ENCODE data around the gene ZBTB8OS. TPM values are rescaled to one million over a fixed set of nuclear protein-coding genes. Genes with fewer than 3 reads are reported as not detected.

ZBTB8OS gene
- total RNA-seq, 1 experiment from 2014 or later = 60.5 TPM

GRCh38 chr1:32650752-32651460, 556 bp upstream of the ZBTB8OS start, which contains the start of gene RBBP4 (continued):
- TF ChIP-seq ATF3 (CRISPR knock-in tag; conservative IDR thresholded peaks at IDR 0.05) = no peak
- TF ChIP-seq ZNF671 (CRISPR knock-in tag; IDR thresholded peaks at IDR 0.05) = no peak
- TF ChIP-seq SOX15 (CRISPR knock-in tag; IDR thresholded peaks at IDR 0.05) = no peak
- no peak for TF ChIP-seq EMX1 (CRISPR knock-in tag; IDR thresholded peaks at IDR 0.05)
- no peak for TF ChIP-seq ZNF219 (CRISPR knock-in tag; IDR thresholded peaks at IDR 0.05; ENCODE audit: borderline replicate concordance)
- TF ChIP-seq MLX (CRISPR knock-in tag; IDR thresholded peaks at IDR 0.05) = no peak; the same call in 1 of the 2 replicates
- no peak for TF ChIP-seq RELA (CRISPR knock-in tag; IDR thresholded peaks at IDR 0.05; ENCODE audit: borderline replicate concordance)
- TF ChIP-seq OVOL2 (CRISPR knock-in tag; IDR thresholded peaks at IDR 0.05; ENCODE audit: borderline replicate concordance) = no peak
- TF ChIP-seq NFATC4 (CRISPR knock-in tag; IDR thresholded peaks at IDR 0.05) = no peak
- TF ChIP-seq ZNF425 (CRISPR knock-in tag; conservative IDR thresholded peaks at IDR 0.05) = no peak
- TF ChIP-seq TEAD4 (CRISPR knock-in tag; IDR thresholded peaks at IDR 0.05) = no peak; the same call in 1 of the 2 replicates
- no peak for TF ChIP-seq NR3C1 (CRISPR knock-in tag; conservative IDR thresholded peaks at IDR 0.05; ENCODE audit: low read depth)
- TF ChIP-seq MYBL2 (CRISPR knock-in tag; IDR thresholded peaks at IDR 0.05) = peak; percentile 92
- no peak for TF ChIP-seq STAT6 (CRISPR knock-in tag; conservative IDR thresholded peaks at IDR 0.05; ENCODE audit: low read depth)
- peak; percentile 76; the same call in 1 of the 2 replicates for TF ChIP-seq ZNF532 (CRISPR knock-in tag; IDR thresholded peaks at IDR 0.05; ENCODE audit: borderline replicate concordance)
- no peak for TF ChIP-seq ERG (CRISPR knock-in tag; IDR thresholded peaks at IDR 0.05)
- no peak for TF ChIP-seq IRF2 (CRISPR knock-in tag; IDR thresholded peaks at IDR 0.05; ENCODE audit: borderline replicate concordance, low read depth)
- TF ChIP-seq FOXK1 (CRISPR knock-in tag; IDR thresholded peaks at IDR 0.05) = peak; percentile 91
- peak; percentile 35; the same call in 1 of the 2 replicates for TF ChIP-seq AR (CRISPR knock-in tag; IDR thresholded peaks at IDR 0.05)
- no peak for TF ChIP-seq PRRX2 (CRISPR knock-in tag; IDR thresholded peaks at IDR 0.05)
- no peak for TF ChIP-seq CDX4 (CRISPR knock-in tag; IDR thresholded peaks at IDR 0.05; ENCODE audit: borderline replicate concordance)
- peak; percentile 75; the same call in 1 of the 2 replicates for TF ChIP-seq CBFB (CRISPR knock-in tag; IDR thresholded peaks at IDR 0.05; ENCODE audit: low read depth)
- TF ChIP-seq ZNF423 (CRISPR knock-in tag; IDR thresholded peaks at IDR 0.05) = no peak
- peak; percentile 81; the same call in 1 of the 2 replicates for TF ChIP-seq TCF7 (CRISPR knock-in tag; IDR thresholded peaks at IDR 0.05; ENCODE audit: low read depth)
